ENCODE results near the gene MAEA.

The MAEA gene

GRCh38 chr4:1243451-1244080 lies 46.1 kb upstream of the MAEA start:
- Histone ChIP-seq H3K4me1 (ENCODE audit: insufficient read depth, low read length, poor library complexity, severe bottlenecking) (peaks cover 30% of the 10 kb centered on the region), H3K36me3 (ENCODE audit: insufficient read depth, low read length) (peaks cover 25% of the 10 kb centered on the region; the same call in 1 of the 2 replicates), H4K20me1 (ENCODE audit: insufficient read depth, low read length, poor library complexity, severe bottlenecking) (peaks cover 90% of the 10 kb centered on the region), H3K9me2 (replicated peaks; ENCODE audit: low read depth, low read length) (no peaks in the 10 kb centered on the region), H3K4me3 (ENCODE audit: low read length, poor library complexity, severe bottlenecking) (no peak overlapping the region), H3K4me2 (ENCODE audit: low read depth, low read length, poor library complexity, severe bottlenecking) (peak overlapping the region; percentile 100), H3K9ac (ENCODE audit: low read depth, low read length, poor library complexity, severe bottlenecking) (no peak overlapping the region), H3F3A (ENCODE audit: low read depth) (no peaks in the 10 kb centered on the region), H3K79me2 (ENCODE audit: insufficient read depth, low read length) (peaks cover 95% of the 10 kb centered on the region), H3K9me3 (ENCODE audit: insufficient read depth, low read depth, low read length) (no peaks in the 10 kb centered on the region), H3K27me3 (ENCODE audit: insufficient read depth, low read length, poor library complexity, severe bottlenecking) (peaks cover 6% of the 10 kb centered on the region), H2AFZ (ENCODE audit: low read length) (no peak overlapping the region)
- TF ChIP-seq EZH2phosphoT487 (IDR thresholded peaks at IDR 0.05; ENCODE audit: borderline replicate concordance), result no peak
- TF ChIP-seq CTCF (conservative IDR thresholded peaks at IDR 0.05; ENCODE audit: low read length), result peak; percentile 59

GRCh38 chr4:1244081-1244977 lies 45.4 kb upstream of the MAEA start:
- Histone ChIP-seq H3K36me3 (ENCODE audit: insufficient read depth, low read length) (peaks cover 17% of the 10 kb centered on the region; the same call in 1 of the 2 replicates), H3K9me2 (replicated peaks; ENCODE audit: low read depth, low read length) (no peaks in the 10 kb centered on the region), H3K27me3 (ENCODE audit: insufficient read depth, low read length, poor library complexity, severe bottlenecking) (peaks cover 6% of the 10 kb centered on the region), H3K4me1 (ENCODE audit: insufficient read depth, low read length, poor library complexity, severe bottlenecking) (peaks cover 30% of the 10 kb centered on the region), H3K9ac (ENCODE audit: low read depth, low read length, poor library complexity, severe bottlenecking) (peak overlapping the region; percentile 43), H3K4me2 (ENCODE audit: low read depth, low read length, poor library complexity, severe bottlenecking) (peak overlapping the region; percentile 100), H4K20me1 (ENCODE audit: insufficient read depth, low read length, poor library complexity, severe bottlenecking) (peaks cover 84% of the 10 kb centered on the region), H3K9me3 (ENCODE audit: insufficient read depth, low read depth, low read length) (no peaks in the 10 kb centered on the region), H3K4me3 (ENCODE audit: low read length, poor library complexity, severe bottlenecking) (no peak overlapping the region), H3K79me2 (ENCODE audit: insufficient read depth, low read length) (peaks cover 87% of the 10 kb centered on the region), H3F3A (ENCODE audit: low read depth) (no peaks in the 10 kb centered on the region), H2AFZ (ENCODE audit: low read length) (no peak overlapping the region)
- TF ChIP-seq EZH2phosphoT487 (IDR thresholded peaks at IDR 0.05; ENCODE audit: borderline replicate concordance) (no peak), CTCF (conservative IDR thresholded peaks at IDR 0.05; ENCODE audit: low read length) (no peak)

GRCh38 chr4:1244978-1245471 lies 44.7 kb upstream of the MAEA start:
- H2AFZ ChIP-seq (ENCODE audit: low read length), result no peak overlapping the region
- peak overlapping the region; percentile 100 for H3K4me3 ChIP-seq (ENCODE audit: low read length, poor library complexity, severe bottlenecking)
- H3K9me2 ChIP-seq (replicated peaks; ENCODE audit: low read depth, low read length), result no peaks in the 10 kb centered on the region
- H3K4me1 ChIP-seq (ENCODE audit: insufficient read depth, low read length, poor library complexity, severe bottlenecking), result peaks cover 35% of the 10 kb centered on the region
- H3K9me3 ChIP-seq (ENCODE audit: insufficient read depth, low read depth, low read length), result no peaks in the 10 kb centered on the region
- TF ChIP-seq CTCF (conservative IDR thresholded peaks at IDR 0.05; ENCODE audit: low read length) (no peak), EZH2phosphoT487 (IDR thresholded peaks at IDR 0.05; ENCODE audit: borderline replicate concordance) (no peak)
- H4K20me1 ChIP-seq (ENCODE audit: insufficient read depth, low read length, poor library complexity, severe bottlenecking), result peaks cover 77% of the 10 kb centered on the region
- H3K27me3 ChIP-seq (ENCODE audit: insufficient read depth, low read length, poor library complexity, severe bottlenecking), result peaks cover 6% of the 10 kb centered on the region
- no peaks in the 10 kb centered on the region for H3F3A ChIP-seq (ENCODE audit: low read depth)
- H3K9ac ChIP-seq (ENCODE audit: low read depth, low read length, poor library complexity, severe bottlenecking), result peak overlapping the region; percentile 43
- H3K79me2 ChIP-seq (ENCODE audit: insufficient read depth, low read length), result peaks cover 86% of the 10 kb centered on the region
- H3K4me2 ChIP-seq (ENCODE audit: low read depth, low read length, poor library complexity, severe bottlenecking), result peak overlapping the region; percentile 100
- peaks cover 10% of the 10 kb centered on the region; the same call in 1 of the 2 replicates for H3K36me3 ChIP-seq (ENCODE audit: insufficient read depth, low read length)

Measured in Loucy (cell line).